D341Med (cell line): Measurements from ENCODE around the gene PRSS56.

Experiments
- DNase-seq: peaks from one replicate; pipeline ENCODE4 v3.0.0; 2012; ENCODE audit warnings: low spot score

The PRSS56 gene

DNA sequence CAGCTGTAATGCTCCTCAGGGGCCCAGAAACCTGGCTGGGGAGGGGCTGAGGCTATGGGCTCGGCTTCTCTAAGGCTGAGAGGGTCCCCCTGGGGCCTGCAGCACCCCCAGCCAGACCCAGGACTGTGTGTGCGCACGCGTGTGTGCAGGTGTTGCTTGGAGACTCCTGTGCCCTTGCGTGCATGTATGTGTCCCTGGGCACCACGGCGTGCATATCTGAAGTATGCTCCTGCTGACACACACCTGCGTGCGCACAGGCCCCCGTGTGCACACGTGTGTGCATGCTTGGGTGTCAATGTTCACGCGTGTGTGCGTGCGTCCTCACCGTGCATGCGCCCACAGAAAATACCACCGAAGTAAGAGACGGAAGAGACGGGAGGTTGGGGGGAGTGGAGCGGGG lies 17.7 kb upstream of the PRSS56 start:
- DNase-seq: no peak

DNA sequence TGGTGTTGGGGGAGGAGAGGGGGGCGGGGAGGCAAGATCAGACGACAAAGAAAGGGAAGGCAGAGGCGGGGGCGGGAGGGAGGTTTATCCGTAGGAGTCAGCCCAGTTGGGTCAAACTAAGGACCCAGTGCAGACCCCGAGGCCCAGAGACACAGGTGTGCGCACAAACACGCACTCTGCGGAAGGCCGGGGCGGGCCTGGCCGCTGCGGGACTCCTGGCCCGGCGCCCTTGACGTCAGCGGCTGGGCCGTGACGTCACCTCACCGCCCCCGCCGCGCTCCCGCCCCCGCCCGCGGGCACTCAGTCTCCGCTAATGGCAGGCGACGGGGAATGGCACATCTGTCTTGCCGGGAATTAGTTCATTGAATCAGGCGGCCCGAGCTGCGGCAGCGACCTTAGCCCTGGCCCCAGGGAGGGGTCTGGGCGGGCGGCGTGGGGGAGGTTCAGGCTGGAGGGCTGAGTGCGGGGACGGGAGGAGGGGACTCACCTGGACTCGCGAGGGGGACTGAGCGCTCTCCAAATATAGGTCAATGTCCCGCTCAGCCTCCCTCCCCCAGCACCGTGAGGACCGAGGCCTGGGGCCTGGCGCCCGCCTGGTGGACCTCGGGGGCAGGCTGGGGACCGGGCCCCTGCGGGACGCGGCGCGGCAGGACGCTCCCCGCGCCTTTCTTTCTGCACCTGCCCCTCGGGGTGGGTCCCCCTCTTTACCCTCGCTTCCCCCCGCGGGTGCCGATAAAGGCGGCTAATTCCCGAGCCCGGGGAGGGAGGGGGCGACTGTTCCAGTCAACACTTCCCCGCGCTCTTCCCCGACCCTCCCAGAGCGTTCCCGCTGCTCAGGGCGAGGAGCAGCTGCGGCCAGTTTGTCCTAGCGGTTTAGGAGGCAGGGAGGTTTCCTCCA lies 17.0 kb upstream of the PRSS56 start:
- peak; percentile 63 for DNase-seq

DNA sequence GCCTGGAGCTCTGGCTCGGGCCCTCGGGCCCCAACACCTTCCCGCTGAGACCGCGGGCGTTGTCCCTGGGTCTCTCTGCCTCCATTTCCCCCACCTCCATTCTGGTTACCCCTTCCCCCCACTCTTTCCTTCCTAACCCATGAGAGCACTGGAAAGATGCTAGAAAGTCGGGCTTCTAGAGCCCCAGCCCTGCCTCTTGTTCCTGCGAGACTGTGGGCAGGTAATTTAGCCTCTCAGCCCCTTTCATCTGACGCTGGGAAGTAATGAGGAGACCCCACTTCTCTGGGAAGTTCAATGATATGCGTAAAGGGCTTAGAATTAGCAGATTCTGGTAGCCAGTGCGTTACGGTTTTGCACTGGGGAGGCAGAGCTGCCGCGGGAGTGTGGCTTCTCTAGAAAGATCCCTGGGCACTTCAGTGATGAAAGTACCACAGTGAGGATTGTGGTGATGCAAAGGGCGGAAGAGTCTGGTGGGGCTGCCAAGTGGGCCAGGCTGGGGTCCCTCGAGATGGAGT lies 16.3 kb upstream of the PRSS56 start:
- no peak for DNase-seq

DNA sequence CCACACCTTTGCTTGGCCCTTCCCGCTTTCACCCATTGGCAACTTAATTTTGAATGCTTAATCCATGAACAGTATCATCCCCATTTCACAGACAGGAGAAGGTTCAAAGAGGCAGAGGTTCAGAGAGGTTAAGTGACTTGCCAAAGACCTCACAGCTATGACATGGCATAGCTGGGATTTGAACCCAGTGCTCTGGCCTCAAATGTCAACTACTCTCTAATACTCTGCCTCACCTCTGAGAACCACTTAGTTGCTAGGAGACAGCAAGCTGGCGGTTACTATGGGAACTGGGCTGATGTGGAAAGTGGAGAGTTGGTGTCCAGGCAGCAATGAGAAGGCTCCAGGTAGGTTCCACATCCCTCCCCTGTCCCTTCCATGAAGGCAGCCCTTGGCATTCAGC lies 15.8 kb upstream of the PRSS56 start:
- DNase-seq: no peak

DNA sequence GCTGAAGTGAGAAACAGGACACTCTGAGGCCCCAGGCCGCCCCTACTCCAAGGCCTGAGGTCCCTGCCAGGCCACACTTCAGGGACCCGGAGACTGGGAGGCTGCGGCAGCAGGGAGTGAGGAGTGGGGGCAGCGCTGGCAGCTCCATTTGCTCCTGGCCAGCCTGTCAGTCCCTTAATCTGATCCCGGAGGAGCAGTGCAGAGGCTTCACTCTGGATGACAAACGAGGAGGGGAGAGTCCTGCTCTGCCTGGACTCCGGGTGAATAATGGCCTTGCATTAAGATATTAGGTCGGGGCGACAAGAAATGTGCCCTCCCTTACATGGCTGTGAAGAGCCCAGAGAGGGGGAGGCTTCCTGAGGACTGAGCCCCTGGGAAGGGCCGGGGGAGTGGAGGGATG lies 14.3 kb upstream of the PRSS56 start:
- no peak for DNase-seq

DNA sequence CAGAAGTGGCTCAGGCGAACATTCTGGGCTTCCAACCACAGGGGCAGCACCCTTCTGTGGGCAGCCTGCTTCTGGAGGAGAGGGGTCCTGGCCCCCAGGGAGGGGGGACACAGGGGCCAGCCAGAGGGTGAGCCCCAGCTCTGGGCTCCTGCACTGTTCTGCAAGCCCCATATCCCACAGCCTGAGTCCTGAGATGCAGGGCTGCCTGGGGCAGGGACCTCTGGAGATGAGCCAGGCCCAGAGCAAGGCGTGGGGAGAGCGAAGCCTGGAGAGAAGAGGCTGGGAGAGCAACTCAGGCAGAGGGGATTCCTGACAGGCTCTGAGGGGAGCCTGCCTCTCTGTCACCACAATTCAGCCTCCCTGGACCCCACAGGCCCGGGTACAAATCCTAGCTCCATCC lies 13.5 kb upstream of the PRSS56 start:
- no peak for DNase-seq

DNA sequence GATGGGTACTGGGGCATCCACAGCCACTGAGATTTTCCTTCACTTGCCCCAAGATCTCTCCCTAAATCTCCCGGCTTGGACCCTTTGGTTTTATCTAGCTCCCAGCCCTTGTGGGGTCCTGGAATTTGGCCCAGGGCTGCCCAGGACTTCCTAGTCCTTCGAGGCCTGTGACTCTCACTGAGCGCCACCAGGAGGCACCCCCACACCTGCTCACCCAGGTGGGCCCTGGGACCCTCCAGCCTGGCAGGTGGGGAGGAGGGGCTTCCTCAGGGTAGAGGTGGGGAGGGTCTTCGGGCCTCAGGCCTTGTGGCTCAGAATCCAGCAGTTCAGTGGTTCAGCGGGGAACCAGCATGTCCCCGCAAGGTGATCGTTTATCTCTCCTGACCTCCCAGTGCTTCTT lies 11.9 kb upstream of the PRSS56 start:
- DNase-seq: no peak

DNA sequence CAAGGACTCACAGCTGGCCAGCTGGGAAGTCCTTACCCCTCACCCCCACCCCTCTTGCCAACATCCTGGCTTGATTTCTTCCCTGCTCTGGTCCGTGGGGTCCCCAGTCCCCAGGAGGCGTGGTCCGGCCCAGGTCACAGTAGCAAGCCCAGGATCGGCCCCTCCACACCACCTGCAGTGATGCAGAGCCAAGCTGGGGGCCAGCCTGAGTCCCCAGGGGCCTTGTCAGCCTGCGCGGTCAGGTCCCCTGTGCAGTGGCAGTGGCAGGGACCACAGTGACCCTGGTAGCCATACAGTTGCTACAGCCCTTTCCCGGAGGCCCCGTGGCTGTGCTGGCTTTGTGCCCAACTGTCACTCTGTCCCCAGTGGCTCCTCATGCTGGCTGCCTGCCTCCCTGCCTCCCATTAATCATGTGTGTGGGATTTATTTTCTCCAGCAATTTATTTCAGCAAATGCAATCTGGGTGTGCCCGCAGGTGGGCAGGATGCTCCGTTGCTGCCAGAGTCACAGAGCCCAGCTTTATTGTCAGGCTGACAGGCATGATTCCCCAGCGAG lies 8.8 kb upstream of the PRSS56 start:
- no peak for DNase-seq

DNA sequence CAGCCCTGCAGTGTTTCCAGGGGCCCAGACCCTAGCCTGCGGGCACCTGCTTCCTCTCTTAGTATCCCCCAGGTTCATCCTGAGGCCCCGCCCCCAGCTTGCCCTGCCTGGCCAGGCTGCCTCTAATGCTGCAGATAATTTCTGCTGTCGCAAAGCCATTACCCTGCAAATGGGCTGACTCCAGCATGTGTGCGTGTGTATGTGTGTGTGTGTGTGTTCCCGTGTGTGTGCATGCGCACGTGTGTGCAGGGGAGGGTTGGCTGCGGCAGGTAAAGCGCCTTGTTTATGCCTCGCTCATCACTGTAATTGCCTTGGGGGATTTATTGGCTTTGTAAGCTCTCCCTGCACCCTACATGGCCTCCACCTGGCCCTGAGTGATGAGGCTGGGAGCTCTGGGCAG lies 7.6 kb upstream of the PRSS56 start:
- no peak for DNase-seq

DNA sequence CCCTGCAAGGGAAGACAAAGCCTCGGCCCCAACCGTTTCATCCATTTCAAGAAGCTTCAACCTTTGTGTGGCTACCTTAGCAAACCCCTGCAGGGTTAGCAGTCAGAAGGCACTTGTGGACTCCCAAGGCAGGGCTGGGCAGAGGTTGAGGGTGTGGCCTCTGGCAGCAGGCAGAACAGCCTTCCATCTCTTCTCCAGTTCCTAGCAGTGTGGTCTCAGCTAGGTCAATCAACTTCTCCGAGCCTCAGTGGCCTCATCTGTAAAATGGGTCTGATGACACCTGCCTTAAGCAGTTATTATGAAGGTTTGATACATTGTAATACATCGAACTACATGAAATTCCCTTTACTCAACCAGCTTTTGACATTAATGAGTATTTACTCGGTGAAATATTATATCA lies 6.8 kb upstream of the PRSS56 start:
- DNase-seq: no peak

DNA sequence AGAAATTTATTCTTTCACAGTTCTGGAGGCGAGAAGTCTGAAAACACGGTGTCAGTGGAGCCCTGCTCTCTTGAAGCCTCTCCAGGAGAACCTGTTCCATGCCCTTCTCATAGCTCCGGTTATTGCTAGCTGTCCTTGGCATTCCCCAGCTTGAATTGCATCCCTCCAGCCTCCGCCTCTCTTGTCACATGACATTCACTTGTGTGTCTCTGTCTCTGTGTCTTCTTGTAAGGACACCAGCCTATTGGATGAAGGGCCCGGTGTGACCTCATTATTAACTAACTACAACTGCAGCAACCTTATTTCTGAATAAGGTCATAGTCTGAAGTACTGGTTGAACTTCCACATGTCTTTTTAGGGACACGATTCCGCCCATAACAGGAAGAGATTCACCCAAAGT lies 4.5 kb upstream of the PRSS56 start:
- no peak for DNase-seq

DNA sequence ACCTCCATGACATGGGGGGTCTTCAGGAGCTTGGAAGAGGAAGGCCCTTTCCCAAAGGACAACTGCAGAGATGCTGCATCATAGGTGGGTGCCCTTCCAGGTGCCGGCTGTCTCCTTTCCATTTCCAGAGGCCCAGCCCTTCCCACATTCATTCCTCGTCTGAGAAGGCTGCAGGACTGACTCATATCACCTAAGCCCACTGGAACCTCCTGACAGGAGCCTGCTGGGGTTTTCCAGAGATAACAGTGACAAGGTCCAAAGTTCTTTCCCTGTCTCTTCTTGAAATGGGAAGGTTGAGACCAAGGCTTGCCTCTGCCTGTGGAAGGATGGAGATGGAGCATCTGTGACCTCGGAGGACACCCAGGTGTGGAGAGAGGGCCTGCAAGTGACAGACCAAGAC lies 3.6 kb upstream of the PRSS56 start:
- no peak for DNase-seq

DNA sequence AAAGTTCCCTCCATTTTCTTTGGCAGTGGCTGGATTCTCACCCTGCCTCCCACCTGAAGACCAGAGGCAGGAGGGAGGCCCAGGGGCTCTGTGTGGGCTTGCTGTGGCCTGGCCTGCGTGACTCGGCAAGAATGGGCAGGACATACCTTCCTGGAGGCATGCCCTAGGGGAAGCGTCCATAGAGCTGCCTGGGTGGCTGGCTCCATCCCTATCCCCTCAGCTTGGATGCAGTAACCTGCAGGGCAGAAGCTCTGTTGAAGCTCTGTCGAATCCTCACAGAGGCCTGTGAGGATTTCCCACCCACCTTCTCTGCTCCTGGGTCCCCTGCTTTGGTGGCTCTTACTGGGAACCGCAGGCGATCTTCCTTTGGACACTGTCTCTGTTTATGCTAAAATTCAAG lies 1.3 kb upstream of the PRSS56 start:
- no peak for DNase-seq

DNA sequence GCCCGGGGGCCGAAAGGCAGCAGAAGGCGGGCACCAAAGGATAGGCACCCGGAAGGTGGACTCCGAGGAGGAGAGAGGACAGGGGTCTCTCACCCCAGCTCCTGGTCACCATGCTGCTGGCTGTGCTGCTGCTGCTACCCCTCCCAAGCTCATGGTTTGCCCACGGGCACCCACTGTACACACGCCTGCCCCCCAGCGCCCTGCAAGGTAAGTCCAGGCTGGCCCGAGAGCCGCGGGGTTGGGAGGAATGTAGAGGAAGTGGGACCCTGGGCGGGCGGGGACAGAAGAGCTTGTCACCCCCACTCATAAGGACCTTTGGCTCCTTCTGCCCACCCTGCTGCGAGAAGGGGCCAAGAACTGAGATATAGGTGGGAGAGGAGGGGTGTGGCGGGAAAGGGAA lies 301 bp downstream of the PRSS56 start:
- no peak for DNase-seq

DNA sequence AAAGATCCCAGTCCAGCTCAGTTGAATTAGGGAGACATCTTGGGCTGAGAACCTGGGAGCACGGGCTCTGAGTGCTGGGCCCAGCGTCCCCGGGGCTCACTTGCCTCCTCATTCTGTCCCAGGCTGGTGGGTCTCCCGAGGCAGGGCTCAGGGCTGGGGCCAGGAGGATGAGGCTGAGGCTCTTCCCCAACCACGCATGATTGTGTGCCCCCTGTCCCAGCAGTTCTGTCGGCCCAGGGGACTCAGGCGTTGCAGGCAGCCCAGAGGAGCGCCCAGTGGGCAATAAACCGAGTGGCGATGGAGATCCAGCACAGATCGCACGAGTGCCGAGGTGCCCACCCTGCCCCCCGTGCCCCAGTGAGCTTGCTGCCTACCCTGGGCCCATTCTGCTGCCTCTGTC lies 910 bp downstream of the PRSS56 start:
- no peak for DNase-seq

DNA sequence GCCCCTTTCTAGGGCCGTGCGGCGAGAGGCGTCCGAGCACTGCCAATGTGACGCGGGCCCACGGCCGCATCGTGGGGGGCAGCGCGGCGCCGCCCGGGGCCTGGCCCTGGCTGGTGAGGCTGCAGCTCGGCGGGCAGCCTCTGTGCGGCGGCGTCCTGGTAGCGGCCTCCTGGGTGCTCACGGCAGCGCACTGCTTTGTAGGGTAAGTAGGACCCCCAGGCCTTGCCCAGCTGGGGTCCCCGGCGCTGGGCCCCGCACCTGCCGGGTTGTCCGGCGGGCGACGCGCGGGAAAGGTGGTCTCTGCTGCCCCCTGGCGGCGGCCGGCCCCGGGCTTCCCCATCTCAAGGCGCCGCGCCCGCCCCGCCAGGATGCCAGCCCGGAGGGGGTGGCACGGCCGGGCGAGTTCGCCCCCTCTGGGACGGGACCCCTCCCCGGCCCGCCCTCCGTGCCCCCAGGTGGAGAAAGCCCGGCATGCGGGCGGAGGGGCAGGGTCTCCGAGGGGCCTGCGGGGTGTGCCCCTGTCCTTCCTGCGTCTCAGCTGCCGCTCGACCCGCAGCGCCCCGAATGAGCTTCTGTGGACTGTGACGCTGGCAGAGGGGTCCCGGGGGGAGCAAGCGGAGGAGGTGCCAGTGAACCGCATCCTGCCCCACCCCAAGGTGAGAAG lies 1.9 kb downstream of the PRSS56 start:
- DNase-seq: peak; percentile 93

DNA sequence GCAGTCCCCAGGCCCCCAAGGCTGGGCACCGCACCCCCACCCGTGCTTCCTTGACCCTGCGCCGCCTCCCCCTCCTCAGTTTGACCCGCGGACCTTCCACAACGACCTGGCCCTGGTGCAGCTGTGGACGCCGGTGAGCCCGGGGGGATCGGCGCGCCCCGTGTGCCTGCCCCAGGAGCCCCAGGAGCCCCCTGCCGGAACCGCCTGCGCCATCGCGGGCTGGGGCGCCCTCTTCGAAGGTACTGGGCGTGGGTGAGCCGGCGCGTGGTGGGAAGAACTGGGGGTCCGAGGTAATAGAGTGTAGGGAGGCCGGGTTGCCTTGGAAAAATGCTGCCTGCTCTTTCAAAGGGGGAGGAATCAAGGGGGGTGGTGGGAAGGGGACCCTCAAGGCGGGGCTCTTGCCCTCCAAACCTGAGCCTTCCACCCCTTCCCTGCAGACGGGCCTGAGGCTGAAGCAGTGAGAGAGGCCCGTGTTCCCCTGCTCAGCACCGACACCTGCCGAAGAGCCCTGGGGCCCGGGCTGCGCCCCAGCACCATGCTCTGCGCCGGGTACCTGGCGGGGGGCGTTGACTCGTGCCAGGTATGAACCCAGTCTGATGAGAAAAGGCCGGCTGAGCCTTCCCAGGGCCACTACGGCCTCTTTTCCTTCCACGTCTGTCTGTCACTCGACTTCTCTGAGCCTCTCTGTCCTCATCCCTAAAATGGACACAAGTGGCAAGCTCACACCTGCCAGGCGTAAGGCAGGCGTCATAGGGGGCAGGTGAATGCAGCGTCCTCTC lies 2.6 kb downstream of the PRSS56 start:
- no peak for DNase-seq

DNA sequence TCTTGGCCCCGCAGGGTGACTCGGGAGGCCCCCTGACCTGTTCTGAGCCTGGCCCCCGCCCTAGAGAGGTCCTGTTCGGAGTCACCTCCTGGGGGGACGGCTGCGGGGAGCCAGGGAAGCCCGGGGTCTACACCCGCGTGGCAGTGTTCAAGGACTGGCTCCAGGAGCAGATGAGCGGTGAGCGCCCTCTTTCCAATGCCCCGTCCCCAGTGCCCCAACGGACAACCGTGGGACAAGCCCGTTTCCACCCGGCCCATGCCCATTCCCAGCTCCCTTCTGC lies 3.2 kb downstream of the PRSS56 start:
- DNase-seq: no peak

DNA sequence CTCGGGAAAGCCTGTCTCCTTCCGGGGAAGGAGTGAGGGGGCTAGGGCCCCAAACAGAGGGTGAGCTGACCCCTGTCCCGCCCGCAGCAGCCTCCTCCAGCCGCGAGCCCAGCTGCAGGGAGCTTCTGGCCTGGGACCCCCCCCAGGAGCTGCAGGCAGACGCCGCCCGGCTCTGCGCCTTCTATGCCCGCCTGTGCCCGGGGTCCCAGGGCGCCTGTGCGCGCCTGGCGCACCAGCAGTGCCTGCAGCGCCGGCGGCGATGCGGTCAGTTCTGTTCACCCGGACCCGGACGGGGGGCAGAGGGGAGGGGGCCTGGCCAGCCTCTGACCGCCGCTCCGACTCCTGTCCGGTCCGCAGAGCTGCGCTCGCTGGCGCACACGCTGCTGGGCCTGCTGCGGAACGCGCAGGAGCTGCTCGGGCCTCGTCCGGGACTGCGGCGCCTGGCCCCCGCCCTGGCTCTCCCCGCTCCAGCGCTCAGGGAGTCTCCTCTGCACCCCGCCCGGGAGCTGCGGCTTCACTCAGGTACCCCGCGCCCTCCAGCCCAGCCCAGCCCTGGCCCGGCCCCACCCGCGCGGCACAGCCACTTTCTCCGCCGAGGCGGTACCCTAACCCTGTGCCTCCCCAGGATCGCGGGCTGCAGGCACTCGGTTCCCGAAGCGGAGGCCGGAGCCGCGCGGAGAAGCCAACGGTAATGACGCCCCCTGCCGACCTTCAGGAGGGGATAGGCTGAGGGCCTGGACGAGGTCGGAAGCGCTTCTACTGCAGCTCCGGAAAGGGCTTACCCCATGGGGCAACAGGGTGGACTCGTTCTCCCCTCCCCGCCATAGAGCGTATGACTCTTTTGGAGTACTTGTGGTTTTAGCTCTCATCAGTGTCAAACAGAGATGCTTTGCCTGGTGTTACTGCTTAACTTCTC lies 3.8 kb downstream of the PRSS56 start:
- peak; percentile 72 for DNase-seq

DNA sequence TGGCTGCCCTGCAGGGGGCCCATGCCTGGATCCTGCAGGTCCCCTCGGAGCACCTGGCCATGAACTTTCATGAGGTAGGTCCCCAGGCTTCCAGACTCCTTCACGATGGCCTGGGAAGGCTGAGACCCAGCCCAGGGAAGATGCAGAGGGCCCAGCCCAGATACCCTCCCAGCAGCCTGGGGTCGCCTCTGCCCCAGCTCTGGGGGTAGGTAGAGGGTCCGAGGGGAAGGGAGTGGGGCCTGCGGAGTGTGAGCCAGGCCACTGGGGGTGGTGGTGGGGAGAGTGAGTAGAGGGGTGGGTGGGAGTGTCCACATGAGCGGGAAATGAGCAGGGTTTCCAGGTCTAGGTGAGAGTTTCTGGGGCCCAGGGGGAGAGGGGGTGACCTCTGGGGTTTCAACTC lies 4.6 kb downstream of the PRSS56 start:
- DNase-seq: no peak

DNA sequence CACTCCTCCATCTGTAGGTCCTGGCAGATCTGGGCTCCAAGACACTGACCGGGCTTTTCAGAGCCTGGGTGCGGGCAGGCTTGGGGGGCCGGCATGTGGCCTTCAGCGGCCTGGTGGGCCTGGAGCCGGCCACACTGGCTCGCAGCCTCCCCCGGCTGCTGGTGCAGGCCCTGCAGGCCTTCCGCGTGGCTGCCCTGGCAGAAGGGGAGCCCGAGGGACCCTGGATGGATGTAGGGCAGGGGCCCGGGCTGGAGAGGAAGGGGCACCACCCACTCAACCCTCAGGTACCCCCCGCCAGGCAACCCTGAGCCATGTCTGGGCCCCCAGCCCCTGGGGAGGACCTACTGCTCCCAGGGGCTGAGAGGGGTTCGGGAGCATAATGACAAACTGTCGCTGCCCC lies 5.0 kb downstream of the PRSS56 start:
- no peak for DNase-seq
